ENCODE data around the gene NUDT3.
A peak's percentile ranks its signal among the peaks of the same experiment; 100 is the strongest.

The NUDT3 gene

GRCh38 chr6:34238585-34239499, 153.6 kb downstream of the NUDT3 start:
- DNase-seq (ENCODE audit: low spot score): peak; percentile 9

GRCh38 chr6:34237722-34238584, 154.5 kb downstream of the NUDT3 start:
- DNase-seq (ENCODE audit: low spot score): peak; percentile 69

- peak; percentile 64 for DNase-seq (ENCODE audit: low spot score)
Observed at GRCh38 chr6:34237316-34237721, 155.2 kb downstream of the NUDT3 start.

GRCh38 chr6:34236443-34237315, 155.8 kb downstream of the NUDT3 start, which contains the start of gene HMGA1:
TSS of gene HMGA1 (plus strand) at chr6:34236873. CDS start at chr6:34240781, 3,908 bp downstream.
- DNase-seq (ENCODE audit: low spot score): peak; percentile 95

- DNase-seq (ENCODE audit: low spot score): peak; percentile 13
Observed at GRCh38 chr6:34236131-34236442, 156.4 kb downstream of the NUDT3 start.

GRCh38 chr6:34235307-34236130, 156.9 kb downstream of the NUDT3 start:
- peak; percentile 84 for DNase-seq (ENCODE audit: low spot score)

- peak; percentile 3 for DNase-seq (ENCODE audit: low spot score)
Observed at GRCh38 chr6:34234667-34235306, 157.7 kb downstream of the NUDT3 start.

GRCh38 chr6:34233867-34234266, 158.6 kb downstream of the NUDT3 start:
- DNase-seq (ENCODE audit: low spot score): peak; percentile 3

- peak; percentile 49 for DNase-seq (ENCODE audit: low spot score)
Observed at GRCh38 chr6:34232901-34233300, 159.6 kb downstream of the NUDT3 start.

- no peak for DNase-seq (ENCODE audit: low spot score)
Observed at GRCh38 chr6:34231566-34232336, 160.7 kb downstream of the NUDT3 start.

- peak; percentile 13 for DNase-seq (ENCODE audit: low spot score)
Observed at GRCh38 chr6:34230653-34231371, 161.7 kb downstream of the NUDT3 start.

GRCh38 chr6:34229877-34230276, 162.6 kb downstream of the NUDT3 start:
- DNase-seq (ENCODE audit: low spot score): no peak

Measured in AG08396 (cell line).